Activated T-cell treated with anti-CD3 and anti-CD28 coated beads, Interleukin-2, amount 50 U/mL, for 72 hours (primary cell): ENCODE data around the gene TNC. TPM values are rescaled to one million over a fixed set of nuclear protein-coding genes. Genes with fewer than 3 reads are reported as not detected.

Experiments used
- ATAC-seq, 2 donors: fragments of 150-1000 bp; cut with Tn5 transposase; replicated peaks in 1 of 2; 2 replicates each; pipeline ENCODE4 v1.10.0; 2021; ENCODE audit warnings: moderate library complexity in 2 of 2, mild to moderate bottlenecking in 1 of 2
- DNase-seq, 2 donors: peaks; one replicate each; pipeline ENCODE4 v3.0.0; 2021 to 2022; ENCODE audit warnings: mixed read lengths in 1 of 2
- H3K27ac Mint-ChIP-seq: one replicate; pipeline ENCODE4 v1.8.0; 2022; ENCODE audit warnings: mild to moderate bottlenecking, moderate library complexity, mixed read lengths
- H3K27me3 Mint-ChIP-seq: one replicate; pipeline ENCODE4 v1.8.0; 2022; ENCODE audit warnings: low read depth, mixed read lengths
- H3K36me3 Mint-ChIP-seq, 2 donors: one replicate each; pipeline ENCODE4 v1.8.0; 2022; ENCODE audit warnings: mixed read lengths in 2 of 2, mild to moderate bottlenecking in 1 of 2; ENCODE audit not compliant: insufficient read depth in 2 of 2
- H3K4me1 Mint-ChIP-seq: one replicate; pipeline ENCODE4 v1.8.0; 2022; ENCODE audit warnings: low read depth, mixed read lengths
- H3K4me3 Mint-ChIP-seq, 2 donors: one replicate each; pipeline ENCODE4 v1.8.0; 2022; ENCODE audit warnings: mild to moderate bottlenecking in 2 of 2, mixed read lengths in 2 of 2, moderate library complexity in 2 of 2
- H3K9me3 Mint-ChIP-seq, 2 donors: one replicate each; pipeline ENCODE4 v1.8.0; 2022; ENCODE audit warnings: mixed read lengths in 2 of 2
- total RNA-seq, 2 donors: library from RNA; stranded (reverse); gene quantifications; one replicate each; pipeline ENCODE4 v1.2.3, GENCODE V29; 2022

TNC gene
- total RNA-seq, 2 donors from 2014 or later: 3.1 to 4.1 TPM

GRCh38 chr9:115146581-115147021 is 28.6 kb upstream of the TNC start:
- H3K36me3 Mint-ChIP-seq: no peaks in the 10 kb centered on the region
- H3K4me1 Mint-ChIP-seq: no peaks in the 10 kb centered on the region
- DNase-seq (no peak), ATAC-seq (no peak)
- H3K27ac Mint-ChIP-seq: no peak overlapping the region
- H3K9me3 Mint-ChIP-seq: no peaks in the 10 kb centered on the region
- H3K27me3 Mint-ChIP-seq: peaks cover 44% of the 10 kb centered on the region
- no peak overlapping the region for H3K4me3 Mint-ChIP-seq

GRCh38 chr9:115144706-115145105 is 26.7 kb upstream of the TNC start:
- H3K27me3 Mint-ChIP-seq: peaks cover 49% of the 10 kb centered on the region
- H3K27ac Mint-ChIP-seq: no peak overlapping the region
- H3K4me3 Mint-ChIP-seq: no peak overlapping the region
- H3K36me3 Mint-ChIP-seq: no peaks in the 10 kb centered on the region
- H3K4me1 Mint-ChIP-seq: no peaks in the 10 kb centered on the region
- DNase-seq (no peak), ATAC-seq (no peak)
- H3K9me3 Mint-ChIP-seq: no peaks in the 10 kb centered on the region

GRCh38 chr9:115143689-115144088 is 25.7 kb upstream of the TNC start:
- H3K4me1 Mint-ChIP-seq: no peaks in the 10 kb centered on the region
- no peak for DNase-seq
- peaks cover 44% of the 10 kb centered on the region for H3K27me3 Mint-ChIP-seq
- ATAC-seq: no peak
- no peaks in the 10 kb centered on the region for H3K36me3 Mint-ChIP-seq
- no peak overlapping the region for H3K27ac Mint-ChIP-seq
- H3K9me3 Mint-ChIP-seq: no peaks in the 10 kb centered on the region
- H3K4me3 Mint-ChIP-seq: no peak overlapping the region

- Mint-ChIP-seq H3K9me3 (no peaks in the 10 kb centered on the region), H3K4me1 (no peaks in the 10 kb centered on the region), H3K27ac (no peak overlapping the region), H3K36me3 (no peaks in the 10 kb centered on the region), H3K4me3 (no peak overlapping the region), H3K27me3 (peaks cover 45% of the 10 kb centered on the region)
- ATAC-seq (no peak), DNase-seq (no peak)
Measured at GRCh38 chr9:115142517-115143270, 24.7 kb upstream of the TNC start.

GRCh38 chr9:115142090-115142489 is 24.1 kb upstream of the TNC start:
- no peak overlapping the region for H3K4me3 Mint-ChIP-seq
- ATAC-seq (peak in 1 of 2 donors; percentile 38), DNase-seq (no peak)
- H3K27me3 Mint-ChIP-seq: peaks cover 50% of the 10 kb centered on the region
- no peaks in the 10 kb centered on the region for H3K4me1 Mint-ChIP-seq
- H3K9me3 Mint-ChIP-seq: no peaks in the 10 kb centered on the region
- no peaks in the 10 kb centered on the region for H3K36me3 Mint-ChIP-seq
- H3K27ac Mint-ChIP-seq: no peak overlapping the region

GRCh38 chr9:115141612-115142011 is 23.7 kb upstream of the TNC start:
- ATAC-seq (no peak), DNase-seq (no peak)
- H3K27ac Mint-ChIP-seq: no peak overlapping the region
- no peaks in the 10 kb centered on the region for H3K36me3 Mint-ChIP-seq
- peaks cover 55% of the 10 kb centered on the region for H3K27me3 Mint-ChIP-seq
- H3K4me1 Mint-ChIP-seq: no peaks in the 10 kb centered on the region
- H3K9me3 Mint-ChIP-seq: no peaks in the 10 kb centered on the region
- no peak overlapping the region for H3K4me3 Mint-ChIP-seq

GRCh38 chr9:115138151-115138550 is 20.2 kb upstream of the TNC start:
- no peak for ATAC-seq
- no peak for DNase-seq
- no peaks in the 10 kb centered on the region for H3K36me3 Mint-ChIP-seq
- H3K9me3 Mint-ChIP-seq: no peaks in the 10 kb centered on the region
- no peak overlapping the region for H3K4me3 Mint-ChIP-seq
- no peaks in the 10 kb centered on the region for H3K4me1 Mint-ChIP-seq
- peaks cover 54% of the 10 kb centered on the region for H3K27me3 Mint-ChIP-seq
- H3K27ac Mint-ChIP-seq: no peak overlapping the region

- Mint-ChIP-seq H3K4me1 (no peaks in the 10 kb centered on the region), H3K27ac (no peak overlapping the region), H3K4me3 (no peak overlapping the region), H3K9me3 (no peaks in the 10 kb centered on the region), H3K27me3 (peaks cover 48% of the 10 kb centered on the region), H3K36me3 (no peaks in the 10 kb centered on the region)
- ATAC-seq: no peak
- no peak for DNase-seq
Measured at GRCh38 chr9:115137526-115137925, 19.6 kb upstream of the TNC start.

- Mint-ChIP-seq H3K9me3 (no peaks in the 10 kb centered on the region), H3K4me3 (no peak overlapping the region), H3K27ac (no peak overlapping the region), H3K36me3 (no peaks in the 10 kb centered on the region), H3K4me1 (no peaks in the 10 kb centered on the region), H3K27me3 (peaks cover 40% of the 10 kb centered on the region)
- ATAC-seq: no peak
- no peak for DNase-seq
Measured at GRCh38 chr9:115135821-115136778, 18.1 kb upstream of the TNC start.

- DNase-seq: no peak
- no peak overlapping the region for H3K27ac Mint-ChIP-seq
- H3K27me3 Mint-ChIP-seq: peaks cover 37% of the 10 kb centered on the region
- H3K36me3 Mint-ChIP-seq: no peaks in the 10 kb centered on the region
- H3K4me1 Mint-ChIP-seq: no peaks in the 10 kb centered on the region
- no peak for ATAC-seq
- H3K4me3 Mint-ChIP-seq: no peak overlapping the region
- no peaks in the 10 kb centered on the region for H3K9me3 Mint-ChIP-seq
Measured at GRCh38 chr9:115134941-115135340, 17.0 kb upstream of the TNC start.

- peaks cover 0 to 3% of the 10 kb centered on the region in 2 donors for H3K9me3 Mint-ChIP-seq
- H3K36me3 Mint-ChIP-seq: no peaks in the 10 kb centered on the region
- no peaks in the 10 kb centered on the region for H3K4me1 Mint-ChIP-seq
- no peak for ATAC-seq
- H3K4me3 Mint-ChIP-seq: no peak overlapping the region
- H3K27me3 Mint-ChIP-seq: peaks cover 39% of the 10 kb centered on the region
- no peak overlapping the region for H3K27ac Mint-ChIP-seq
- no peak for DNase-seq
Measured at GRCh38 chr9:115133649-115134048, 15.7 kb upstream of the TNC start.

GRCh38 chr9:115132648-115133047 is 14.7 kb upstream of the TNC start:
- Mint-ChIP-seq H3K27ac (no peak overlapping the region), H3K4me3 (no peak overlapping the region), H3K36me3 (no peaks in the 10 kb centered on the region), H3K9me3 (peaks cover 0 to 3% of the 10 kb centered on the region in 2 donors), H3K27me3 (peaks cover 41% of the 10 kb centered on the region), H3K4me1 (no peaks in the 10 kb centered on the region)
- no peak for DNase-seq
- ATAC-seq: no peak

GRCh38 chr9:115130176-115130575 is 12.2 kb upstream of the TNC start:
- DNase-seq: no peak
- H3K9me3 Mint-ChIP-seq: peaks cover 3 to 8% of the 10 kb centered on the region in 2 donors

More at GRCh38 chr9:115130176-115130575, 12.2 kb upstream of the TNC start:
- Mint-ChIP-seq H3K36me3 (peaks cover 3 to 7% of the 10 kb centered on the region in 2 donors), H3K4me1 (no peaks in the 10 kb centered on the region), H3K4me3 (no peak overlapping the region), H3K27me3 (peaks cover 26% of the 10 kb centered on the region), H3K27ac (no peak overlapping the region)
- ATAC-seq: no peak
